Stimulated activated CD8-positive, alpha-beta memory T cell treated with anti-CD3 and anti-CD28 coated beads, Interleukin-15, amount 100 ng/mL, for 48 hours (primary cell): ENCODE measurements around the gene LIM2.
A peak's percentile ranks its signal among the peaks of the same experiment; 100 is the strongest.
"Not testable (repeated sequence)": the region's sequence is repeated elsewhere in the genome, so short reads cannot be mapped to it uniquely, and the experiment has no call there.

Experiments used
- DNase-seq, 2 donors: peaks; one replicate each; pipeline ENCODE4 v3.0.0-alpha.2; 2020; ENCODE audit warnings: low read depth in 2 of 2

Gene LIM2

GRCh38 chr19:51387924-51388389 lies at the start of gene LIM2:
TSS of gene LIM2 (minus strand) at chr19:51387974. CDS start at chr19:51387443, 531 bp downstream.
- no peak for DNase-seq

- DNase-seq = no peak
These were observed 46.7 kb upstream of the LIM2 start for GRCh38 chr19:51434456-51434855.

GRCh38 chr19:51433043-51433442 lies 45.3 kb upstream of the LIM2 start:
- DNase-seq = no peak

- no peak for DNase-seq
These were observed 43.4 kb upstream of the LIM2 start for GRCh38 chr19:51431124-51431523.

- no peak for DNase-seq
These were observed 42.4 kb upstream of the LIM2 start for GRCh38 chr19:51430221-51430620.

- no peak for DNase-seq
These were observed 39.4 kb upstream of the LIM2 start for GRCh38 chr19:51427201-51427600.

GRCh38 chr19:51422053-51422448 lies 34.3 kb upstream of the LIM2 start:
- DNase-seq = peak; percentile 78

- DNase-seq = no peak
These were observed 33.7 kb upstream of the LIM2 start for GRCh38 chr19:51421229-51422052.

- not testable (repeated sequence) for DNase-seq
These were observed 32.7 kb upstream of the LIM2 start for GRCh38 chr19:51420511-51420910.

GRCh38 chr19:51418707-51419106 lies 30.9 kb upstream of the LIM2 start:
- DNase-seq = no peak

GRCh38 chr19:51417810-51418157 lies 30.0 kb upstream of the LIM2 start:
- DNase-seq = no peak

GRCh38 chr19:51417107-51417809 lies 29.5 kb upstream of the LIM2 start, which contains the start of gene SIGLEC10:
TSS of gene SIGLEC10 (minus strand) at chr19:51417642. CDS start at chr19:51417581, 61 bp downstream.
- peak; percentile 46 to 64 for DNase-seq

- DNase-seq = not testable (repeated sequence)
These were observed 28.6 kb upstream of the LIM2 start for GRCh38 chr19:51416422-51416821.

GRCh38 chr19:51415187-51415586 lies 27.4 kb upstream of the LIM2 start:
- DNase-seq = no peak

- no peak for DNase-seq
These were observed 23.4 kb upstream of the LIM2 start for GRCh38 chr19:51410950-51411748.

GRCh38 chr19:51407511-51408131 lies 19.8 kb upstream of the LIM2 start:
- DNase-seq = no peak

GRCh38 chr19:51402117-51402516 lies 14.3 kb upstream of the LIM2 start:
- no peak for DNase-seq

GRCh38 chr19:51399936-51400335 lies 12.2 kb upstream of the LIM2 start:
- not testable (repeated sequence) for DNase-seq

- no peak for DNase-seq
These were observed 11.5 kb upstream of the LIM2 start for GRCh38 chr19:51399231-51399630.

- no peak for DNase-seq
These were observed 10.4 kb upstream of the LIM2 start for GRCh38 chr19:51398096-51398704.

GRCh38 chr19:51397453-51397852 lies 9.7 kb upstream of the LIM2 start:
- DNase-seq = not testable (repeated sequence)
